AG10803 (cell line): ENCODE measurements around the gene C4orf50.
"Not testable (repeated sequence)": the region's sequence is repeated elsewhere in the genome, so short reads cannot be mapped to it uniquely, and the experiment has no call there.

ENCODE experiments used
- DNase-seq: peaks from one replicate; pipeline ENCODE4 v3.0.0; 2010; ENCODE audit warnings: low read depth
- H3K4me3 ChIP-seq: 2 replicates; pipeline ENCODE4 v1.5.1; 2011; ENCODE audit warnings: mild to moderate bottlenecking, low read length, control low read depth
- CTCF ChIP-seq: conservative IDR thresholded peaks from 2 replicates; pipeline ENCODE4 v1.5.1; 2011; ENCODE audit warnings: mild to moderate bottlenecking, low read length, control low read depth, inconsistent platforms

Gene C4orf50

GRCh38 chr4:5865896-5866599 is 152.2 kb downstream of the C4orf50 start:
- DNase-seq, result no peak
- TF ChIP-seq CTCF, result no peak
- H3K4me3 ChIP-seq, result no peak overlapping the region

GRCh38 chr4:5863461-5864113 is 154.6 kb downstream of the C4orf50 start:
- TF ChIP-seq CTCF, result no peak
- peak; percentile 71 for DNase-seq
- H3K4me3 ChIP-seq, result no peak overlapping the region

GRCh38 chr4:5858020-5858769 is 160.0 kb downstream of the C4orf50 start:
- no peak for DNase-seq
- no peak overlapping the region for H3K4me3 ChIP-seq
- TF ChIP-seq CTCF, result no peak

GRCh38 chr4:5857199-5857598 is 161.0 kb downstream of the C4orf50 start:
- DNase-seq, result no peak
- TF ChIP-seq CTCF, result no peak
- no peak overlapping the region for H3K4me3 ChIP-seq

- not testable (repeated sequence) for DNase-seq
These were observed 161.9 kb downstream of the C4orf50 start for GRCh38 chr4:5856362-5856761.

GRCh38 chr4:5854929-5855328 is 163.3 kb downstream of the C4orf50 start:
- no peak for TF ChIP-seq CTCF
- H3K4me3 ChIP-seq, result no peak overlapping the region
- no peak for DNase-seq

More at GRCh38 chr4:5856362-5856761, 161.9 kb downstream of the C4orf50 start:
- H3K4me3 ChIP-seq, result not testable (repeated sequence)

GRCh38 chr4:5852523-5853202 is 165.6 kb downstream of the C4orf50 start:
- TF ChIP-seq CTCF, result no peak
- H3K4me3 ChIP-seq, result no peak overlapping the region
- no peak for DNase-seq
